Measurements from ENCODE around the gene VPS33A. TPM values are rescaled to one million over a fixed set of nuclear protein-coding genes. Genes with fewer than 3 reads are reported as not detected.

Gene VPS33A
- total and polyA plus RNA-seq, 2 of the 8 experiments (the other 6 are each of a cell fraction or from before 2014, with no cell fraction given): 16.4 to 41.8 TPM

- Histone ChIP-seq H2AK5ac (ENCODE audit: low read depth, low read length) (no peak overlapping the region), H3K4ac (replicated peaks; ENCODE audit: insufficient read length, low read depth, low read length) (no peak overlapping the region), H3K4me3 (ENCODE audit: extremely low read depth in 1 of 4, insufficient read depth in 2 of 4, low read depth in 3 of 4, low read length in 4 of 4) (no peak overlapping the region), H3K14ac (ENCODE audit: insufficient read length) (no peak overlapping the region), H3K18ac (ENCODE audit: extremely low read depth, low read length) (no peak overlapping the region), H2BK20ac (ENCODE audit: low read length) (no peak overlapping the region), H3K79me2 (ENCODE audit: control insufficient read depth in 1 of 2, insufficient read depth in 2 of 2, low read length in 2 of 2) (no peaks in the 10 kb centered on the region), H4K8ac (ENCODE audit: extremely low read depth, insufficient read depth, low read length) (no peak overlapping the region), H2BK120ac (replicated peaks; ENCODE audit: low read depth, low read length) (no peak overlapping the region), H3K4me1 (replicated peaks in 1 of 4; ENCODE audit: control insufficient read depth in 3 of 4, insufficient read depth in 4 of 4, low read length in 3 of 4) (no peaks in the 10 kb centered on the region), H3K23me2 (ENCODE audit: low read depth, low read length) (no peaks in the 10 kb centered on the region), H3K23ac (ENCODE audit: insufficient read length) (no peak overlapping the region), H2BK15ac (ENCODE audit: low read length) (no peak overlapping the region), H3K9ac (replicated peaks in 1 of 4; ENCODE audit: extremely low read depth in 1 of 4, low read depth in 3 of 4, low read length in 3 of 4) (no peak overlapping the region), H3K4me2 (ENCODE audit: insufficient read depth in 1 of 2, low read depth in 2 of 2, low read length in 2 of 2) (no peak overlapping the region), H3K56ac (replicated peaks; ENCODE audit: insufficient read length, low read depth, low read length) (no peak overlapping the region), H3K27me3 (replicated peaks in 1 of 4; ENCODE audit: control insufficient read depth in 3 of 4, extremely low read depth in 1 of 4, insufficient read depth in 3 of 4, low read length in 3 of 4) (no peaks in the 10 kb centered on the region), H2AFZ (ENCODE audit: low read length) (no peak overlapping the region), H4K5ac (ENCODE audit: insufficient read length, low read depth, low read length) (no peak overlapping the region), H3K9me3 (ENCODE audit: insufficient read depth in 2 of 2, low read depth in 1 of 2, low read length in 1 of 2) (no peaks in the 10 kb centered on the region), H3K27ac (ENCODE audit: low read depth, low read length) (no peak overlapping the region), H4K91ac (replicated peaks; ENCODE audit: insufficient read length, low read length) (no peak overlapping the region), H3K36me3 (ENCODE audit: control insufficient read depth in 2 of 4, insufficient read depth in 4 of 4, low read length in 3 of 4) (0 out of 8 replicates have a peak, but pooled peaks cover 0 to 2% (median 0%) of the 10 kb centered on the region in 4 experiments), H2BK5ac (ENCODE audit: low read depth, low read length) (no peak overlapping the region), H2BK12ac (ENCODE audit: low read depth, low read length) (no peak overlapping the region), H3K79me1 (ENCODE audit: low read depth, low read length) (no peaks in the 10 kb centered on the region), H4K20me1 (replicated peaks in 1 of 2; ENCODE audit: control insufficient read depth in 1 of 2, insufficient read depth in 2 of 2, low read length in 2 of 2) (no peaks in the 10 kb centered on the region)
- FAIRE-seq (no peak), DNase-seq (ENCODE audit: low read depth in 1 of 2, low spot score in 2 of 2) (no peak)
- no peak for TF ChIP-seq EZH2 (IDR thresholded peaks at IDR 0.05; ENCODE audit: low read depth, low read length, severe bottlenecking)
- TF ChIP-seq TCF12 (IDR thresholded peaks at IDR 0.05; ENCODE audit: low read depth, low read length): no peak
- no peak for TF ChIP-seq BACH1 (IDR thresholded peaks at IDR 0.05; ENCODE audit: low read length)
- TF ChIP-seq TAF7 (optimal IDR thresholded peaks at IDR 0.05; ENCODE audit: borderline replicate concordance, low read depth, low read length): no peak
- no peak for TF ChIP-seq SP2 (IDR thresholded peaks at IDR 0.05; ENCODE audit: low read length)
- TF ChIP-seq HDAC6 (IDR thresholded peaks at IDR 0.05; ENCODE audit: low read depth, low read length): no peak
- TF ChIP-seq YY1 (IDR thresholded peaks at IDR 0.05; ENCODE audit: low read depth, low read length): no peak
- TF ChIP-seq RAD21 (IDR thresholded peaks at IDR 0.05 in 1 of 2, conservative IDR thresholded peaks at IDR 0.05 in 1 of 2; ENCODE audit: low read depth in 2 of 2, low read length in 2 of 2): no peak
- ChIA-PET CTCF (ENCODE audit: partially characterized antibody) (no interaction called here), POLR2A (ENCODE audit: partially characterized antibody) (no interaction called here)
- 87% methylated on average over 7 of the region's 7 CpGs; no CpG with 5 or more reads in 1 of the 2 experiments for WGBS, 2 experiments (ENCODE audit: extremely low coverage in 1 of 2, insufficient coverage in 1 of 2, insufficient read length in 1 of 2, insufficient replicate concordance in 2 of 2, low coverage in 1 of 2, low lambda C conversion rate in 2 of 2, missing lambda C conversion rate in 1 of 2)
Measured at GRCh38 chr12:122276242-122276641, 9.9 kb upstream of the VPS33A start.
